Measurements from ENCODE around the gene DMRTA2. TPM values are rescaled to one million over a fixed set of nuclear protein-coding genes. Genes with fewer than 3 reads are reported as not detected.

Gene DMRTA2
- total and polyA plus RNA-seq, 2 of the 8 experiments (the other 6 are each of a cell fraction or from before 2014, with no cell fraction given), result not detected

GRCh38 chr1:50393522-50394120 is 29.6 kb downstream of the DMRTA2 start (continued):
- no peak for TF ChIP-seq USF2 (IDR thresholded peaks at IDR 0.05; ENCODE audit: low read length)
- TF ChIP-seq MAFK (IDR thresholded peaks at IDR 0.05; ENCODE audit: low read depth, low read length), result no peak
- no peak for TF ChIP-seq SIX5 (IDR thresholded peaks at IDR 0.05; ENCODE audit: low read depth, low read length)
- no peak for TF ChIP-seq BCL11A (IDR thresholded peaks at IDR 0.05; ENCODE audit: low read depth in 2 of 2, low read length in 2 of 2)
- no peak for TF ChIP-seq POLR2A (IDR thresholded peaks at IDR 0.05; ENCODE audit: control extremely low read depth in 1 of 2, low read depth in 2 of 2, low read length in 2 of 2)
- TF ChIP-seq TEAD4 (IDR thresholded peaks at IDR 0.05; ENCODE audit: low read depth, low read length), result no peak
- TF ChIP-seq SP1 (IDR thresholded peaks at IDR 0.05; ENCODE audit: low read depth, low read length), result peak; percentile 19; the same call in 1 of the 2 replicates
- TF ChIP-seq MAX (IDR thresholded peaks at IDR 0.05), result no peak
- TF ChIP-seq YY1 (IDR thresholded peaks at IDR 0.05; ENCODE audit: low read depth, low read length), result peak; percentile 69
- TF ChIP-seq CHD2 (IDR thresholded peaks at IDR 0.05; ENCODE audit: low read length), result no peak
- TF ChIP-seq PHF8 (conservative IDR thresholded peaks at IDR 0.05; ENCODE audit: low read depth, low read length), result no peak
- TF ChIP-seq POLR2AphosphoS5 (IDR thresholded peaks at IDR 0.05; ENCODE audit: low read depth, low read length), result no peak
- TF ChIP-seq NANOG (IDR thresholded peaks at IDR 0.05; ENCODE audit: insufficient read depth, low read depth, low read length, poor library complexity, severe bottlenecking), result no peak
- TF ChIP-seq SIRT6 (IDR thresholded peaks at IDR 0.05; ENCODE audit: low read length), result no peak
- no peak for TF ChIP-seq CTCF (IDR thresholded peaks at IDR 0.05; ENCODE audit: control extremely low read depth in 1 of 3, insufficient read depth in 1 of 3, low read depth in 1 of 3, low read length in 3 of 3)
- no peak for TF ChIP-seq E2F6 (IDR thresholded peaks at IDR 0.05)
- TF ChIP-seq SAP30 (IDR thresholded peaks at IDR 0.05; ENCODE audit: insufficient read depth, insufficient replicate concordance, low read length), result no peak
- no peak for TF ChIP-seq JUN (IDR thresholded peaks at IDR 0.05; ENCODE audit: low read depth, low read length)
- TF ChIP-seq SIN3A (conservative IDR thresholded peaks at IDR 0.05 in 1 of 2, IDR thresholded peaks at IDR 0.05 in 1 of 2; ENCODE audit: low read depth in 1 of 2, low read length in 2 of 2), result no peak
- no peak for TF ChIP-seq CBX5 (IDR thresholded peaks at IDR 0.05; ENCODE audit: low read depth, low read length)
- no peak for TF ChIP-seq RXRA (IDR thresholded peaks at IDR 0.05; ENCODE audit: insufficient read depth, low read depth, low read length)

Data from H1 (cell line).